Fibroblast of lung (primary cell): ENCODE measurements around the gene ZSCAN20. TPM values are rescaled to one million over a fixed set of nuclear protein-coding genes. Genes with fewer than 3 reads are reported as not detected.

Experiments
- DNase-seq, 2 donors: peaks; one replicate each; pipeline versions ENCODE4 v3.0.0 to v3.0.0-alpha.2; 2010; ENCODE audit warnings: low read depth in 2 of 2
- H2AFZ ChIP-seq: 2 replicates; pipeline ENCODE4 v1.5.1; 2012; ENCODE audit warnings: low read length, control low read depth, inconsistent platforms
- H3K27ac ChIP-seq: 2 replicates; pipeline ENCODE4 v1.5.1; 2011; ENCODE audit warnings: low read length, control low read depth; ENCODE audit not compliant: insufficient read depth
- H3K27me3 ChIP-seq: 2 replicates; pipeline ENCODE4 v1.5.1; 2011; ENCODE audit warnings: mild to moderate bottlenecking, low read length; ENCODE audit not compliant: control insufficient read depth, insufficient read depth
- H3K36me3 ChIP-seq: 2 replicates; pipeline ENCODE4 v1.5.1; 2011; ENCODE audit warnings: low read length; ENCODE audit not compliant: control insufficient read depth, insufficient read depth
- H3K4me1 ChIP-seq: 2 replicates; pipeline ENCODE4 v1.5.1; 2011; ENCODE audit warnings: low read length; ENCODE audit not compliant: control insufficient read depth, insufficient read depth; ENCODE audit errors: extremely low read depth
- H3K4me2 ChIP-seq: 2 replicates; pipeline ENCODE4 v1.5.1; 2011; ENCODE audit warnings: low read length, control low read depth; ENCODE audit not compliant: insufficient read depth; ENCODE audit errors: extremely low read depth
- H3K4me3 ChIP-seq, 4 experiments: fragments of 200-600 bp in 1 of 4; sonication (generic) in 1 of 4; replicated peaks in 1 of 4; 2 replicates each; pipeline ENCODE4 v1.5.1; 2011 to 2016; ENCODE audit warnings: low read length in 4 of 4, low read depth in 3 of 4, mild to moderate bottlenecking in 3 of 4, control low read depth in 2 of 4, inconsistent platforms in 1 of 4, mixed read lengths in 1 of 4; ENCODE audit not compliant: insufficient read depth in 1 of 4; ENCODE audit errors: control extremely low read depth in 1 of 4
- H3K79me2 ChIP-seq: 2 replicates; pipeline ENCODE4 v1.5.1; 2012; ENCODE audit warnings: mild to moderate bottlenecking, low read length, inconsistent platforms; ENCODE audit not compliant: control insufficient read depth, insufficient read depth
- H3K9ac ChIP-seq: 2 replicates; pipeline ENCODE4 v1.5.1; 2011; ENCODE audit warnings: mild to moderate bottlenecking, low read length, control low read depth; ENCODE audit not compliant: insufficient read depth
- H3K9me3 ChIP-seq: 2 replicates; pipeline ENCODE4 v1.5.1; 2012; ENCODE audit warnings: low read depth, low read length; ENCODE audit not compliant: control insufficient read depth, insufficient read depth
- H4K20me1 ChIP-seq: 2 replicates; pipeline ENCODE4 v1.5.1; 2011; ENCODE audit warnings: low read length; ENCODE audit not compliant: control insufficient read depth, insufficient read depth; ENCODE audit errors: extremely low read depth
- CTCF ChIP-seq, 2 donors: IDR thresholded peaks in 1 of 2; conservative IDR thresholded peaks in 1 of 2; 1 replicate in 1 of 2; 2 replicates in 1 of 2; pipeline ENCODE4 v1.5.1; 2011 to 2012; ENCODE audit warnings: low read length in 2 of 2, control low read depth in 1 of 2, inconsistent platforms in 1 of 2, low read depth in 1 of 2, mild to moderate bottlenecking in 1 of 2
- EZH2 ChIP-seq: IDR thresholded peaks from 2 replicates; pipeline ENCODE4 v1.5.1; 2012; ENCODE audit warnings: low read length, control low read depth, mild to moderate bottlenecking; ENCODE audit errors: missing control alignments
- polyA plus RNA-seq, 2 donors: library from polyadenylated mRNA; depleted of rRNA in 1 of 2; stranded (reverse) in 1 of 2; unstranded in 1 of 2; fragments of >200 nt; gene quantifications; 2 replicates each; pipeline ENCODE4 v1.2.1, GENCODE V29; 2011 to 2012; ENCODE audit warnings: missing spikeins in 1 of 2
- total RNA-seq: library from RNA; depleted of rRNA; stranded (reverse); fragments of >200 nt; gene quantifications from 2 replicates; pipeline ENCODE4 v1.2.1, GENCODE V29; 2014

Gene ZSCAN20
- total and polyA plus RNA-seq, 2 donors (not counting 1 experiment from before 2014, with no cell fraction given): 3.1 to 13.0 TPM

DNA sequence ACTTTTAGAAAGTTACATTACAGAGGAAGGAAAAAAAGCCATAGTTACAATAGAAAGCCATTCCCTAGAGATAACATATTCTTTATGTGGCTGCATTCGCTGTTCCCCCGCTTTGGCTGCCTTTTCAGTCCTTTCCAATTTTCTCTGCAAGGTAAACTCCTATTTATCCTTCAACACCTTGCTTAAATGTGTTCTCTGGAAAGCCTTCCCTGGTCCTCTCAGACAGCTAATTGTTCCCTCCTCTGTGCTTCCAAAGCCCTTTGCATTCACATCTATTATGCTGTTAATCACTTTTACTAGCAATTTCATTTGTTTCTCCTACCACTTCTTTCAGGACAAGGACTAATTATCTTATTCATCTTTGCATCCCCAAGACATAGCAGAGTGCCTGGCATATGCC is 43.1 kb upstream of the ZSCAN20 start:
- no peak overlapping the region for H2AFZ ChIP-seq
- H3K27ac ChIP-seq: no peak overlapping the region
- H3K4me1 ChIP-seq: peaks cover 18% of the 10 kb centered on the region
- no peaks in the 10 kb centered on the region for H3K27me3 ChIP-seq
- H3K36me3 ChIP-seq: no peaks in the 10 kb centered on the region
- peaks cover 29% of the 10 kb centered on the region for H3K79me2 ChIP-seq
- peak overlapping the region; percentile 61 to 87 (median 67) for H3K4me3 ChIP-seq
- H3K4me2 ChIP-seq: peak overlapping the region; percentile 80
- H4K20me1 ChIP-seq: no peaks in the 10 kb centered on the region
- TF ChIP-seq CTCF (conservative IDR thresholded peaks at IDR 0.05 in 1 of 2, IDR thresholded peaks at IDR 0.05 in 1 of 2; ENCODE audit: low read depth in 1 of 2, low read length in 2 of 2) (no peak), EZH2 (no peak)
- no peak for DNase-seq
- H3K9me3 ChIP-seq: no peaks in the 10 kb centered on the region
- H3K9ac ChIP-seq: no peak overlapping the region

DNA sequence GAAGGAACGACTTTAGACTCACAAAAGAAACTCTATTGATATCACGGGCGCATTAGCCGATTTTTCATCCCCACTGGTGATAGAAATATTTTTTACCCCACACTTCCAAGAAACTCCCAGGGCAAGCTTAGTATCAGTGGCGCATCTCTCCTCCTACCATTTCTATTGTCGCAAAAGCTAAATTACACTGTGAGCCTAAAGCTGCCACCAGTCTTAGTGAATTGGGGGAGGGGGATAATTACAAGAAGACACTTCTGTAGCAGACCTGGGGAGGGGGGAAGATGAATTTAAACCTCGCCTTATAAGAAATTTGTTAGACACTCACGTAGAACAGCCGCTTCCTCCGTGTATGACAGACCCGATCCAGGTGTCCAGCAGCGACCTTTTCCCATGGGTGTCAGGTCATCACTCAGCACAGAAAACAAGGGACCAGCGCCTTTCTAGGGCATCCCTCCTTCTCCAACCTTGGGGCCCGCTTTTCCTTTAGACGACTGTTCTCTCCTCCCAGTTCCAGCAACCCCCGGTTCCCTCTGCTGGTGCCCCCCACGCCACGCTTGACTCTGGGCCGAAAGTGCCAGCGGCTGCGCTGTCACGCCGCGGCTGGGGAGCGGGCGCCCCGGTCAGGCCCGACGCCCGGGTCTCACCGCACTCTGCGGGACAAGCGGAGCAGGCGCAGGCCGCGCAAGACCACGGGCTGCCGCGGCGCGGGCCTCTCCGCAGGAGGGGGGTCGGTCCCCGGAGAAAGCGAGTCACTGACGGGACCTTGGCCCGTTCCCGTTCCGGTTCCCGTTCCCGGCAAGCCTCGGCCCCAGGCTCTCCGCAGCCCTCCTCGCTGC is 42.4 kb upstream of the ZSCAN20 start:
- H3K9ac ChIP-seq: peak overlapping the region; percentile 86
- peaks cover 25% of the 10 kb centered on the region for H3K4me1 ChIP-seq
- H3K9me3 ChIP-seq: no peaks in the 10 kb centered on the region
- H2AFZ ChIP-seq: peak overlapping the region; percentile 36
- peak overlapping the region; percentile 60 for H3K27ac ChIP-seq
- TF ChIP-seq CTCF (conservative IDR thresholded peaks at IDR 0.05 in 1 of 2, IDR thresholded peaks at IDR 0.05 in 1 of 2; ENCODE audit: low read depth in 1 of 2, low read length in 2 of 2): peak in 1 of 2 donors; percentile 34
- no peak for TF ChIP-seq EZH2
- H3K4me3 ChIP-seq: peak overlapping the region; percentile 61 to 87 (median 67)
- H4K20me1 ChIP-seq: no peaks in the 10 kb centered on the region
- H3K36me3 ChIP-seq: no peaks in the 10 kb centered on the region
- H3K4me2 ChIP-seq: peak overlapping the region; percentile 80
- no peaks in the 10 kb centered on the region for H3K27me3 ChIP-seq
- peaks cover 29% of the 10 kb centered on the region for H3K79me2 ChIP-seq
- peak in 1 of 2 donors; percentile 24 for DNase-seq

GRCh38 chr1:33430692-33431593 is 41.5 kb upstream of the ZSCAN20 start, which contains the start of gene PHC2:
TSS of gene PHC2 (minus strand) at chr1:33431095. CDS start at chr1:33375539, 55,556 bp downstream.
- Histone ChIP-seq H3K27me3 (no peaks in the 10 kb centered on the region), H2AFZ (peak within 1 kb of the TSS; percentile 36), H3K79me2 (peaks cover 29% of the 10 kb centered on the region), H3K4me3 (peak within 1 kb of the TSS; percentile 61 to 87 (median 67)), H3K4me1 (peaks cover 25% of the 10 kb centered on the region), H3K36me3 (no peaks in the 10 kb centered on the region), H3K27ac (peak within 1 kb of the TSS; percentile 60), H3K9me3 (no peaks in the 10 kb centered on the region), H3K9ac (peak within 1 kb of the TSS; percentile 86), H4K20me1 (no peaks in the 10 kb centered on the region), H3K4me2 (peak within 1 kb of the TSS; percentile 80)
- TF ChIP-seq CTCF (conservative IDR thresholded peaks at IDR 0.05 in 1 of 2, IDR thresholded peaks at IDR 0.05 in 1 of 2; ENCODE audit: low read depth in 1 of 2, low read length in 2 of 2) (peak in 1 of 2 donors; percentile 26), EZH2 (no peak)
- DNase-seq: peak; percentile 95
